Breast epithelium (tissue), 3 donors: ENCODE measurements around the gene CBR1.

Experiments
- POLR2A ChIP-seq: fragments of 450-650 bp; IDR thresholded peaks from one replicate; pipeline ENCODE4 v1.6.1; 2016; ENCODE audit warnings: antibody characterized with exemption, mild to moderate bottlenecking, moderate library complexity
- POLR2AphosphoS5 ChIP-seq, 3 donors: sonication (generic); formaldehyde crosslinking; IDR thresholded peaks; one replicate each; pipeline ENCODE4 v1.6.1; 2017; ENCODE audit warnings: antibody characterized with exemption in 3 of 3
- TF ChIP-seq, protein P1 (sequence below), 3 donors: fragments of 450-650 bp; IDR thresholded peaks; one replicate each; pipeline ENCODE4 v1.5.1; 2016 to 2017; ENCODE audit warnings: antibody characterized with exemption in 3 of 3, mild to moderate bottlenecking in 3 of 3, moderate library complexity in 3 of 3

DNA sequence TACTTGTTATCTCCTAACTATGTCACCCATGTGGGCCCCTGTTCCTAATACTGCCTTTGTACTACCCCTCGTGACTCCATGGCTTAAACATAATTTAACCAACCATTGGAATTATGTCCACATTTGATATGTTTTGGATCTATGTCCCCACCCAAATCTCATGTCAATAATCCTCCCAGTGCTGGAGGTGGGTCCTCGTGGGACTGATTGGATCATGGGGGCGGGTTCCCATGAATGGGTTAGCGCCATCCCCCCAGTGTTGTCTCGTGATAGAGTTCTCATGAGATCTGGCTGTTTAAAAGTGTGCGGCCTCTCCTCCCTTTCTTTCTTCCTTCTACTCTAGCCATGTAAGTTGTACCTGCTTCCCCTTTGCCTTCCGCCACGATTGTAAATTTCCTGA is 9.8 kb downstream of the CBR1 start:
- TF ChIP-seq, protein P1, sequence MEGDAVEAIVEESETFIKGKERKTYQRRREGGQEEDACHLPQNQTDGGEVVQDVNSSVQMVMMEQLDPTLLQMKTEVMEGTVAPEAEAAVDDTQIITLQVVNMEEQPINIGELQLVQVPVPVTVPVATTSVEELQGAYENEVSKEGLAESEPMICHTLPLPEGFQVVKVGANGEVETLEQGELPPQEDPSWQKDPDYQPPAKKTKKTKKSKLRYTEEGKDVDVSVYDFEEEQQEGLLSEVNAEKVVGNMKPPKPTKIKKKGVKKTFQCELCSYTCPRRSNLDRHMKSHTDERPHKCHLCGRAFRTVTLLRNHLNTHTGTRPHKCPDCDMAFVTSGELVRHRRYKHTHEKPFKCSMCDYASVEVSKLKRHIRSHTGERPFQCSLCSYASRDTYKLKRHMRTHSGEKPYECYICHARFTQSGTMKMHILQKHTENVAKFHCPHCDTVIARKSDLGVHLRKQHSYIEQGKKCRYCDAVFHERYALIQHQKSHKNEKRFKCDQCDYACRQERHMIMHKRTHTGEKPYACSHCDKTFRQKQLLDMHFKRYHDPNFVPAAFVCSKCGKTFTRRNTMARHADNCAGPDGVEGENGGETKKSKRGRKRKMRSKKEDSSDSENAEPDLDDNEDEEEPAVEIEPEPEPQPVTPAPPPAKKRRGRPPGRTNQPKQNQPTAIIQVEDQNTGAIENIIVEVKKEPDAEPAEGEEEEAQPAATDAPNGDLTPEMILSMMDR (IDR thresholded peaks at IDR 0.05) = no peak
- no peak for TF ChIP-seq POLR2A
- TF ChIP-seq POLR2AphosphoS5 (IDR thresholded peaks at IDR 0.05) = no peak
